Astrocyte (in vitro differentiated cells and primary cell): ENCODE results near the gene NGFR. TPM values are rescaled to one million over a fixed set of nuclear protein-coding genes. Genes with fewer than 3 reads are reported as not detected.

ENCODE experiments used
- DNase-seq: peaks from one replicate; pipeline ENCODE4 v3.0.0-alpha.2; 2010; ENCODE audit warnings: low read depth
- FAIRE-seq: peaks from 2 replicates; lab custom pipeline; 2011; peaks lifted over from hg19 to GRCh38; lab: Jason Lieb, UNC
- H2AFZ ChIP-seq: 2 replicates; pipeline ENCODE4 v1.6.0; 2012; ENCODE audit warnings: low read depth, low read length, inconsistent platforms
- H3K27ac ChIP-seq: 2 replicates; pipeline ENCODE4 v1.5.1; 2011; ENCODE audit warnings: low read depth, low read length, inconsistent platforms
- H3K27me3 ChIP-seq: 2 replicates; pipeline ENCODE4 v1.6.0; 2011; ENCODE audit warnings: low read length, inconsistent platforms; ENCODE audit not compliant: insufficient read depth
- H3K36me3 ChIP-seq: 2 replicates; pipeline ENCODE4 v1.5.1; 2011; ENCODE audit warnings: low read length, inconsistent platforms; ENCODE audit not compliant: insufficient read depth
- H3K4me1 ChIP-seq: 2 replicates; pipeline ENCODE4 v1.5.1; 2011; ENCODE audit warnings: low read length, inconsistent platforms; ENCODE audit not compliant: insufficient read depth
- H3K4me2 ChIP-seq: 2 replicates; pipeline ENCODE4 v1.6.0; 2012; ENCODE audit warnings: low read length, inconsistent platforms
- H3K4me3 ChIP-seq: 2 replicates; pipeline ENCODE4 v1.5.1; 2011; ENCODE audit warnings: low read depth, mild to moderate bottlenecking, low read length, inconsistent platforms; ENCODE audit not compliant: insufficient read depth
- H3K79me2 ChIP-seq: 2 replicates; pipeline ENCODE4 v1.6.0; 2012; ENCODE audit warnings: mild to moderate bottlenecking, low read length, inconsistent platforms; ENCODE audit not compliant: insufficient read depth
- H3K9ac ChIP-seq: 2 replicates; pipeline ENCODE4 v1.6.0; 2012; ENCODE audit warnings: mild to moderate bottlenecking, low read length, inconsistent platforms
- H3K9me3 ChIP-seq: 2 replicates; pipeline ENCODE4 v1.5.1; 2012; ENCODE audit warnings: low read depth, mild to moderate bottlenecking, low read length, inconsistent platforms; ENCODE audit not compliant: insufficient read depth
- H4K20me1 ChIP-seq: 2 replicates; pipeline ENCODE4 v1.6.0; 2012; ENCODE audit warnings: low read length, inconsistent platforms; ENCODE audit not compliant: insufficient read depth
- H3K27ac Mint-ChIP-seq: one replicate; pipeline ENCODE4 v1.8.0; 2021; ENCODE audit warnings: mild to moderate bottlenecking, mixed read lengths; ENCODE audit not compliant: unreplicated experiment
- H3K27me3 Mint-ChIP-seq: one replicate; pipeline ENCODE4 v1.8.0; 2021; ENCODE audit warnings: low read depth, mixed read lengths; ENCODE audit not compliant: unreplicated experiment
- H3K36me3 Mint-ChIP-seq: one replicate; pipeline ENCODE4 v1.8.0; 2021; ENCODE audit warnings: low read depth, mixed read lengths; ENCODE audit not compliant: unreplicated experiment
- H3K4me1 Mint-ChIP-seq: one replicate; pipeline ENCODE4 v1.8.0; 2021; ENCODE audit warnings: low read depth, mixed read lengths; ENCODE audit not compliant: unreplicated experiment
- H3K4me3 Mint-ChIP-seq: one replicate; pipeline ENCODE4 v1.8.0; 2021; ENCODE audit warnings: mild to moderate bottlenecking, moderate library complexity, mixed read lengths; ENCODE audit not compliant: unreplicated experiment
- H3K9me3 Mint-ChIP-seq: one replicate; pipeline ENCODE4 v1.8.0; 2021; ENCODE audit warnings: mild to moderate bottlenecking, mixed read lengths; ENCODE audit not compliant: unreplicated experiment
- EZH2 ChIP-seq: IDR thresholded peaks from 2 replicates; pipeline ENCODE4 v1.6.1; 2012; ENCODE audit warnings: mild to moderate bottlenecking, low read length, inconsistent platforms; ENCODE audit not compliant: insufficient read depth
- total RNA-seq: library from RNA; stranded (reverse); gene quantifications from 2 replicates; pipeline ENCODE4 v1.2.1, GENCODE V29; 2021
- TF ChIP-seq, protein P1 (sequence below): IDR thresholded peaks from 2 replicates; pipeline ENCODE4 v1.5.1; 2011; ENCODE audit warnings: low read depth, mild to moderate bottlenecking, inconsistent platforms, low read length, moderate library complexity; ENCODE audit not compliant: insufficient read depth

Gene NGFR
- total RNA-seq, 1 donor from 2014 or later = 0.64 TPM

DNA sequence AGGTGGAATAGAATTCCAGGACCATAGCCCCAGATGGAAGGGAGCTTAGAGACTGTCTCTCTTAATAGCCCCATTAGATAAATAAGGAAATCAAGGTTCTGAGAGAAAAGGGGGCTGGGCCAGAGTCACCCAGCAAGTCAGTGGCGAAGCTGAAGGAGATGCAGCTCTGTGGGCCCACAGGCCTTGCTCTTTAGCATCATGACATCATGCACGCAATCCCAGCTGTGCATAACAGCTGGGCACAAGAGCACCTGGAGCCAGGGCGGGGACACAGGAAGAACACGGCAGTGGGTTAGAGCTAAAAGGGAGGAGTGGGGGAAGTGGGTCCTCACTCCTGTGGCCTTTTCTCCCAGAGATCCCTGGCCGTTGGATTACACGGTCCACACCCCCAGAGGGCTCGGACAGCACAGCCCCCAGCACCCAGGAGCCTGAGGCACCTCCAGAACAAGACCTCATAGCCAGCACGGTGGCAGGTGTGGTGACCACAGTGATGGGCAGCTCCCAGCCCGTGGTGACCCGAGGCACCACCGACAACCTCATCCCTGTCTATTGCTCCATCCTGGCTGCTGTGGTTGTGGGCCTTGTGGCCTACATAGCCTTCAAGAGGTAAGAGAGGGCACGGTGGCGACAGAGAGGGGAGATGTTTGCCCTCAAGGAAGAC is 15.1 kb downstream of the NGFR start:
- Histone ChIP-seq H3K4me3 (no peak overlapping the region), H4K20me1 (no peaks in the 10 kb centered on the region), H3K36me3 (no peaks in the 10 kb centered on the region), H3K4me2 (no peak overlapping the region), H3K4me1 (peaks cover 3% of the 10 kb centered on the region), H3K79me2 (no peaks in the 10 kb centered on the region), H3K27me3 (peaks cover 20% of the 10 kb centered on the region), H3K9ac (no peak overlapping the region), H2AFZ (no peak overlapping the region), H3K9me3 (no peaks in the 10 kb centered on the region), H3K27ac (no peak overlapping the region)
- H3K27ac Mint-ChIP-seq = no peak overlapping the region
- TF ChIP-seq, protein P1, sequence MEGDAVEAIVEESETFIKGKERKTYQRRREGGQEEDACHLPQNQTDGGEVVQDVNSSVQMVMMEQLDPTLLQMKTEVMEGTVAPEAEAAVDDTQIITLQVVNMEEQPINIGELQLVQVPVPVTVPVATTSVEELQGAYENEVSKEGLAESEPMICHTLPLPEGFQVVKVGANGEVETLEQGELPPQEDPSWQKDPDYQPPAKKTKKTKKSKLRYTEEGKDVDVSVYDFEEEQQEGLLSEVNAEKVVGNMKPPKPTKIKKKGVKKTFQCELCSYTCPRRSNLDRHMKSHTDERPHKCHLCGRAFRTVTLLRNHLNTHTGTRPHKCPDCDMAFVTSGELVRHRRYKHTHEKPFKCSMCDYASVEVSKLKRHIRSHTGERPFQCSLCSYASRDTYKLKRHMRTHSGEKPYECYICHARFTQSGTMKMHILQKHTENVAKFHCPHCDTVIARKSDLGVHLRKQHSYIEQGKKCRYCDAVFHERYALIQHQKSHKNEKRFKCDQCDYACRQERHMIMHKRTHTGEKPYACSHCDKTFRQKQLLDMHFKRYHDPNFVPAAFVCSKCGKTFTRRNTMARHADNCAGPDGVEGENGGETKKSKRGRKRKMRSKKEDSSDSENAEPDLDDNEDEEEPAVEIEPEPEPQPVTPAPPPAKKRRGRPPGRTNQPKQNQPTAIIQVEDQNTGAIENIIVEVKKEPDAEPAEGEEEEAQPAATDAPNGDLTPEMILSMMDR = no peak
- no peak for TF ChIP-seq EZH2
- H3K4me1 Mint-ChIP-seq = peaks cover 19% of the 10 kb centered on the region
- H3K27me3 Mint-ChIP-seq = peaks cover 75% of the 10 kb centered on the region
- no peak for FAIRE-seq
- H3K36me3 Mint-ChIP-seq = no peaks in the 10 kb centered on the region
- H3K9me3 Mint-ChIP-seq = no peaks in the 10 kb centered on the region
- H3K4me3 Mint-ChIP-seq = no peak overlapping the region
- DNase-seq = no peak

DNA sequence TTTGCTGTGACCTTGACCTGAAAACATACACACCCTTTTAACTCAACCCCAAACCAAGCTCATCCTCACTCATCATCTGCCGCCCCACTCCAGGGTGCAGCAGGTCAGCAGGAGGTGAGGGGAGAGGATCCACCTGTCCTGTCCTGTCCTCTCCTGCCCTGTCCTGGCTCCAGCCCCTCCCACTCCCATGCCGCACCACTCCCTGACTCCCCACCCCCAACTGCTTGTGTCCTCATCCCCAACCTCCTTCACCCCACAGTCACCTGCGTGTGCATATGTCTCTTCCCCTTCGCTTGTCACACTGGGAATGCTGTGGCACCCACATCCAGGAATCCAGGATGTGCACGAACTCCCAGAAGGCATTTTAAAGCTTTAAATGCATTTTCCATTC is 15.6 kb downstream of the NGFR start:
- H3K36me3 ChIP-seq = no peaks in the 10 kb centered on the region
- H3K4me3 Mint-ChIP-seq = no peak overlapping the region
- H3K27me3 Mint-ChIP-seq = peaks cover 71% of the 10 kb centered on the region
- H3K79me2 ChIP-seq = no peaks in the 10 kb centered on the region
- H3K4me2 ChIP-seq = no peak overlapping the region
- H3K27ac ChIP-seq = no peak overlapping the region
- H2AFZ ChIP-seq = no peak overlapping the region
- H3K4me3 ChIP-seq = no peak overlapping the region
- FAIRE-seq = no peak
- H3K36me3 Mint-ChIP-seq = no peaks in the 10 kb centered on the region
- H3K27me3 ChIP-seq = peaks cover 17% of the 10 kb centered on the region
- no peaks in the 10 kb centered on the region for H4K20me1 ChIP-seq
- no peaks in the 10 kb centered on the region for H3K9me3 Mint-ChIP-seq
- no peak overlapping the region for H3K27ac Mint-ChIP-seq
- DNase-seq = no peak
- H3K4me1 Mint-ChIP-seq = peaks cover 24% of the 10 kb centered on the region
- no peak for TF ChIP-seq EZH2
- TF ChIP-seq, protein P1 = no peak
- H3K4me1 ChIP-seq = peaks cover 9% of the 10 kb centered on the region
- H3K9ac ChIP-seq = no peak overlapping the region
- H3K9me3 ChIP-seq = no peaks in the 10 kb centered on the region

DNA sequence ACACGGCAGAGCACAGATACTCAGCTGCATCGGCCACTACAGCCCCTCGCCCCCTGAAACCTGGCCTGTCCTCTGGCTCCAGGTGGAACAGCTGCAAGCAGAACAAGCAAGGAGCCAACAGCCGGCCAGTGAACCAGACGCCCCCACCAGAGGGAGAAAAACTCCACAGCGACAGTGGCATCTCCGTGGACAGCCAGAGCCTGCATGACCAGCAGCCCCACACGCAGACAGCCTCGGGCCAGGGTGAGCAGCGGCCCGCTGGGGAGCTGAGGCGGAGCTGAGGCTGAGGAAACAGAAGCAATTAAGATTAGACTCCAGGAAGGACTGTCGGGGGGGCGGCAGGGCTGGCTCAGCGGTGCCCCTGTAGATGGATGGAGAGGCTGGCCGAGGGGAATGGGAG is 16.7 kb downstream of the NGFR start:
- H3K4me3 ChIP-seq = no peak overlapping the region
- FAIRE-seq = no peak
- no peaks in the 10 kb centered on the region for H3K36me3 ChIP-seq
- no peak overlapping the region for H3K4me2 ChIP-seq
- no peak overlapping the region for H2AFZ ChIP-seq
- Mint-ChIP-seq H3K27ac (no peak overlapping the region), H3K4me1 (peaks cover 29% of the 10 kb centered on the region), H3K27me3 (peaks cover 69% of the 10 kb centered on the region), H3K4me3 (no peak overlapping the region), H3K9me3 (no peaks in the 10 kb centered on the region), H3K36me3 (no peaks in the 10 kb centered on the region)
- peaks cover 15% of the 10 kb centered on the region for H3K27me3 ChIP-seq
- TF ChIP-seq, protein P1 = no peak
- no peak for TF ChIP-seq EZH2
- no peak overlapping the region for H3K27ac ChIP-seq
- H3K4me1 ChIP-seq = peaks cover 14% of the 10 kb centered on the region
- no peaks in the 10 kb centered on the region for H4K20me1 ChIP-seq
- no peaks in the 10 kb centered on the region for H3K79me2 ChIP-seq
- no peaks in the 10 kb centered on the region for H3K9me3 ChIP-seq
- DNase-seq = no peak
- no peak overlapping the region for H3K9ac ChIP-seq
